ENCODE results near the gene ETV6. TPM values are rescaled to one million over a fixed set of nuclear protein-coding genes. Genes with fewer than 3 reads are reported as not detected.

ETV6 gene
- total RNA-seq, 1 donor from 2014 or later, result 16.9 TPM

DNA sequence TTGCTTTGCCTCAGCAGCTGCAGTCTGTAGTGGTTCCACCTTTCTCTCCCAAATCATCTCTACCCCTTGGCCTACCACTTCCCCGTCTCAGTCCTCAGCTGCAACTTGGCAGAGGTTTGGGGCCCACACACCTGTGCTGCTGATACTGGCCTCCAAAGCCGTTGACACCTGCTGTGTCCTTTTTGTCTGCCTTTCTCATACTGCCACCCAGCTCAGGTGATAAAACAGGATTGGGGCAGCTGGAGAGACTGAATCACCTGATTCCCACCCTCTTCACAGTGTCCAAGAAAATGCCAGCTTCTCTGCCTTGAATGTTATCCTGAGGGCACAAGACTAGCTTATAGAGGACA, 103.7 kb downstream of the ETV6 start:
- intact Hi-C loops (cut with micrococcal nuclease), result loop anchor here (10.0 kb wide), 1 partner anchor 98 kb away; no protein-coding TSS in a partner anchor
- TF ChIP-seq CTCF (IDR thresholded peaks at IDR 0.05; ENCODE audit: borderline replicate concordance), result no peak
- Histone ChIP-seq H3K27me3 (ENCODE audit: low read depth) (no peaks in the 10 kb centered on the region), H3K4me3 (no peak overlapping the region), H3K36me3 (peaks cover 13% of the 10 kb centered on the region), H3K27ac (replicated peaks) (peak overlapping the region; percentile 84), H3K9me3 (replicated peaks) (no peaks in the 10 kb centered on the region), H3K4me1 (peaks cover 59% of the 10 kb centered on the region)
- DNase-seq, result no peak

GRCh38 chr12:11753826-11754225, 104.4 kb downstream of the ETV6 start:
- intact Hi-C loops (cut with micrococcal nuclease), result loop anchor here (10.0 kb wide), 1 partner anchor 99 kb away; no protein-coding TSS in a partner anchor
- Histone ChIP-seq H3K9me3 (replicated peaks) (no peaks in the 10 kb centered on the region), H3K27me3 (ENCODE audit: low read depth) (no peaks in the 10 kb centered on the region), H3K36me3 (peaks cover 13% of the 10 kb centered on the region), H3K27ac (replicated peaks) (peak overlapping the region; percentile 84), H3K4me3 (no peak overlapping the region), H3K4me1 (peaks cover 60% of the 10 kb centered on the region)
- DNase-seq, result no peak
- no peak for TF ChIP-seq CTCF (IDR thresholded peaks at IDR 0.05; ENCODE audit: borderline replicate concordance)

- Histone ChIP-seq H3K27ac (replicated peaks) (peak overlapping the region; percentile 84), H3K4me1 (peaks cover 65% of the 10 kb centered on the region), H3K4me3 (no peak overlapping the region), H3K36me3 (peaks cover 13% of the 10 kb centered on the region), H3K9me3 (replicated peaks) (no peaks in the 10 kb centered on the region), H3K27me3 (ENCODE audit: low read depth) (no peaks in the 10 kb centered on the region)
- intact Hi-C loops (cut with micrococcal nuclease), result loop anchor here (10.0 kb wide), 1 partner anchor 99 kb away; no protein-coding TSS in a partner anchor
- no peak for DNase-seq
- TF ChIP-seq CTCF (IDR thresholded peaks at IDR 0.05; ENCODE audit: borderline replicate concordance), result no peak
These were observed 104.8 kb downstream of the ETV6 start for GRCh38 chr12:11754256-11754655.

- no peaks in the 10 kb centered on the region for H3K27me3 ChIP-seq (ENCODE audit: low read depth)
- TF ChIP-seq CTCF (IDR thresholded peaks at IDR 0.05; ENCODE audit: borderline replicate concordance), result no peak
- intact Hi-C loops (cut with micrococcal nuclease), result loop anchor here (10.0 kb wide), 1 partner anchor 101 kb away; no protein-coding TSS in a partner anchor
- H3K27ac ChIP-seq (replicated peaks), result peak overlapping the region; percentile 84
- H3K4me1 ChIP-seq, result peaks cover 72% of the 10 kb centered on the region
- no peak overlapping the region for H3K4me3 ChIP-seq
- no peak for DNase-seq
- peaks cover 13% of the 10 kb centered on the region for H3K36me3 ChIP-seq
- H3K9me3 ChIP-seq (replicated peaks), result no peaks in the 10 kb centered on the region
These were observed 105.9 kb downstream of the ETV6 start for GRCh38 chr12:11755302-11755930.

GRCh38 chr12:11756022-11756421, 106.5 kb downstream of the ETV6 start:
- Histone ChIP-seq H3K27me3 (ENCODE audit: low read depth) (no peaks in the 10 kb centered on the region), H3K27ac (replicated peaks) (peak overlapping the region; percentile 84), H3K4me1 (peaks cover 72% of the 10 kb centered on the region), H3K9me3 (replicated peaks) (no peaks in the 10 kb centered on the region), H3K4me3 (no peak overlapping the region), H3K36me3 (peaks cover 13% of the 10 kb centered on the region)
- DNase-seq, result no peak
- TF ChIP-seq CTCF (IDR thresholded peaks at IDR 0.05; ENCODE audit: borderline replicate concordance), result no peak
- intact Hi-C loops (cut with micrococcal nuclease), result loop anchor here (10.0 kb wide), 1 partner anchor 101 kb away; no protein-coding TSS in a partner anchor

Measured in left ventricle myocardium inferior (tissue), 1 donor.